Right renal pelvis (tissue), 4 donors: ENCODE data around the gene LMAN2. TPM values are rescaled to one million over a fixed set of nuclear protein-coding genes. Genes with fewer than 3 reads are reported as not detected.
"Not testable (repeated sequence)": the region's sequence is repeated elsewhere in the genome, so short reads cannot be mapped to it uniquely, and the experiment has no call there.

ENCODE experiments used
- DNase-seq, 4 donors: peaks; one replicate each; pipeline ENCODE4 v3.0.0-alpha.2; 2013; ENCODE audit warnings: low read depth in 4 of 4, low spot score in 3 of 4, missing footprints in 1 of 4
- polyA plus RNA-seq, 4 donors: library from polyadenylated mRNA; unstranded; fragments of 120-200 nt; gene quantifications; one replicate each; pipeline ENCODE4 v1.2.1, GENCODE V29; 2013; ENCODE audit not compliant: insufficient read length in 4 of 4

LMAN2 gene
- polyA plus RNA-seq, 4 donors: 114 to 166 (median 126) TPM

DNA sequence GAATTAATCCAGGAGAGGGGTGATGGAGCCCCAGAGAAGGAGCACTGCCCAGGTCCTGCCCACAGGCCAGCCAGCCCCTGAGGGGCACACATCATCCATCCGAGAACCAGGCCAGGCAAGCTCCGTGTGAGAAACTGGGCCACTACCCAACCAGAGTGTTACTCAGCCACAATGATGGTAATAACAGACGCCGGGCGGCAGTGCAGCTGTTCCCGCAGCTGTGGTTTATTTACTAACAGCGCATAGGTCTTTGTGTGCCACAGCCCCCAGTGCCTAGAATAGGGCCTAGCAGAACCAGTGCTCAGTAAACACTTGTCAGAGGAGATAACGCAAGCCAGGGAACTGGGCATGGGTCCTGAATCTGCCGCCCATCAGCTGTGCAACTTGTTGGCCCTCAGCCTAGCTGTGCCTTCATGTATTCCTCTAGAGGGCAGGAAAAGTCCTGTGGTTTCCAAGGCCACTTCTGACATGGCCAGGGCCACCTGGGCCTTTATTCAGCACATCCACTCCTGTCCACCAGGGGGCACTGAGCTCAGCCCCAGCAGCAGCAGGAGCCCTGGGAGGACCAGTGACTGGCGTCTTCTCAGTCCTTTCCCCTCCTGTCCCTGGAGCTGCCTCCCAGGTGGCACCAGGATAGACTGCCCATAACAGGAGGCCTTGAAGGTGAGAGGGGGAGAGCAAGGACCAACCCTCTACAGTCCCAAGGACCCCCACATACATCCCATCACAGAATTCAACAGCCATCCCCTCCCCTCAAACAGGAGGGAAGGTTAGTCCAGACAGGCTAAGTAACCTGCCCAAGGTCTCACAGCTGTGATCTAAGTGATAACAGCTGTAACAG lies 41.9 kb downstream of the LMAN2 start:
- no peak for DNase-seq

DNA sequence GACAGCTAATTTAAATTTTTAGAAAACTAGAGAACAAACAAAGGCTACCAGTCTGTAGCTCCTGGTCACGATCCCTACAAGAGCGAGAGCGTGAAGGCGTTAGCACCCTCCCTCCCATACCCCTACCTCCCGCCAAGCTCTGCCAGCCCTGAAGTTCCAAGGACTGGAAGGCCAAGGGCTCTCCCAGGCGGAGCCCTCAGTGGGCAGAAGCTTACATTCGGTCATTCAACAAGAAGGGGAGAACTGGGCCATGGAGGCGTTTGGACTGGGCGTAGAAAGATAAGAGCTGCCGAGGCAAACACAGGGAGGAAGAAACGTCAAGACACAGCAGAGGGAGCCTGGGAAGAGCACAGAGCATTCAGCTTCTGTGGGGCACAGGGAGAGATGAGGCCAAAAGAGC lies 42.7 kb downstream of the LMAN2 start:
- no peak for DNase-seq

DNA sequence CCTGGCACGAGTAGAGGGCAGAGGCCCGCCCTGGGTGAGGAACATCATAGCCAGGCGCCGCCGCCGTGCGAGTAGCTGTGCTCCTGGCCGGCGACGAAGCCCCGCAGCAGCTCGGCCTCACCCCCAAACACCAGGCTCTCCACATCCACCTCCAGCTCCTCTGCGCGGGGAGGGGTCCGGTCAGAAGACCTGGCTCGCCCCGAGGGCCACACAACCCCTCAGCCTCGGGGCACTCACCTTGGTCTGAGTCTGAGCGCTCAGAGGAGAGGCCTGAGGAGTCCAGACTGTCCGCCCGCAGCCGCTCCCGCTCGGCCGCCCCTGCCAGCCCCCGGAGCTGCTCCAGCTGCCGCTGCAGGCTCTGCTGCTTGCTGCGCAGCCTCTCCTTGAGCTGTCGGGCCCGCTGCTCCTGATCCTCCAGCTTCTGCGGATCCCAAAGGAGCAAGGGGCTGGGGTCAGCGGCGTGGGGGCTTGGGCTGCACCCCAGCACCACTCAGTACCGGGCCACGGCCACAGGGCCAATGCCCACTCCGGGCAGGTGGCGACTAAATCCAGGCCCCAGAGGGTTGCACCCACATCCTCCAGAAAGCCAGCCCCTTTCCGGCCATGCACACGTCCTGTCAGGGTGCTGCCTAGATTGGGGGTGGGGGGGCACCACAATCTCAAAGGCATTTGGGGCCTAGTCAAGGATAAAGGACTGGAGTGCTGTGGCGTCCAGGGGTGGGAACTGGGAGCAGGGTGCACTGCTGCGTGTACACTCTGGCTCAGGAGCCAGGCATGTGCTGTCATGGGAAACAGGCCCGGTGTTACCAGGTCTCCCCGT lies 43.7 kb downstream of the LMAN2 start:
- DNase-seq: no peak

DNA sequence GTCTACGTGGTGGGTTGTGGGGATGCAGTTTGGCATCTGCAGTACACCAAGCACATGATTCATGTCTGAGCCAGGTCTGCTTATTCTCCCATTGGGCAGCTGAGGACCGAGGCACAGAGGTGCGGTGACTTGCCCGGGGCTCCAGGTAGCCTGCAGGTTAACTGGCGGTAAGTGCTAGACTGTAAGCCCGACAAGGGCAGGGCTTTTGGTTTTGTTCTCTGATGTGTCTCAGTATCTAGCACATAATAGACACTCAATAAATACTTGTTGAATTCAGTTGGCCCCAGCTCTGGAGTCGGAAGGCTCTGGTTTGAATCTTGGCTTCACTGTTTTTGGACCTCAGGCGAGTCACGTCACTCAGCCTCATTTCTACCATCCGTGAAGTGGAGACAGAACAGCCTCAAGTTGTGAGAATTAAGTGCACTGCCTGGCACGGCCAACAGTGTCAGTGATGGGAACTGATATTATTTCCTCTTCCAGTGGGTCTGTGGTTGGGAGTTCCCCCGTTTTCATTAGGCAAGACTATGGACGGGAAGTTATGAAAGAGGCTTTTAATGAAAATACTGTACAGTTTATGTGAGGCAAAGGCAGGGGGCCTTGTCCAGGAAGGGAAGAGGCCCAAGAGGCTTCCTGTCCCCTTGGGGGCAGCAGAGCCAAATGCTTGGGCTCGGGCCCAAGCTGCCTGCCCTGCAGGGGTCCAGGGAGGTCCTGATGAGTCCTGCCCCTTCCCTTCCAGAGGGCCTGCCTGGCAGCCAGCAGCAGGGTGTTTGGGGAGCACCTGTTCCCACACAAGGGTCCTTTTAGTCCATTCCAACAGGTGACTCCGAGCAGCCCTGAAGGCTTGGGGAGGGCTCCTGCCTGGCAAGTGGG lies 44.6 kb downstream of the LMAN2 start:
- no peak for DNase-seq

DNA sequence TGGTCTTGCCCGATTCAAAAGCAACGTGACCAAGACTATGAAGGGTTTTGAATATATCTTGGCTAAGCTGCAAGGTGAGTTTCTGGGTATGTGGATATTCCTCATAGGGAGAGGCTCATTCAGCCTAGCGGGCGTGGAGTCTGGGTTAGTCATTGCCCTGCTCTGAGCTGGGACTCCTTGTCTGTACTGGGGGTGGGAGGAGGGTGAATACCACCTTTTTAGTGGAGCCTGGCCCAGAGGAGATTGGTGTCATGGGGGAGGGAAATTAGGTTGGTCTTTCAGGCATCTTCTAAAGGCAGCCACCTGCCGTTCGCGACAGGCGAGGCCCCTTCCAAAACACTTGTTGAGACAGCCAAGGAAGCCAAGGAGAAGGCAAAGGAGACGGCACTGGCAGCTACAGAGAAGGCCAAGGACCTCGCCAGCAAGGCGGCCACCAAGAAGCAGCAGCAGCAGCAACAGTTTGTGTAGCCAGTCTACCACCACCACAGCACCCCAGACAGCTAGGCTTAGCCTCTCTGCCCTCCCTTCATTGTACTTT lies 45.3 kb downstream of the LMAN2 start:
- DNase-seq: not testable (repeated sequence)

DNA sequence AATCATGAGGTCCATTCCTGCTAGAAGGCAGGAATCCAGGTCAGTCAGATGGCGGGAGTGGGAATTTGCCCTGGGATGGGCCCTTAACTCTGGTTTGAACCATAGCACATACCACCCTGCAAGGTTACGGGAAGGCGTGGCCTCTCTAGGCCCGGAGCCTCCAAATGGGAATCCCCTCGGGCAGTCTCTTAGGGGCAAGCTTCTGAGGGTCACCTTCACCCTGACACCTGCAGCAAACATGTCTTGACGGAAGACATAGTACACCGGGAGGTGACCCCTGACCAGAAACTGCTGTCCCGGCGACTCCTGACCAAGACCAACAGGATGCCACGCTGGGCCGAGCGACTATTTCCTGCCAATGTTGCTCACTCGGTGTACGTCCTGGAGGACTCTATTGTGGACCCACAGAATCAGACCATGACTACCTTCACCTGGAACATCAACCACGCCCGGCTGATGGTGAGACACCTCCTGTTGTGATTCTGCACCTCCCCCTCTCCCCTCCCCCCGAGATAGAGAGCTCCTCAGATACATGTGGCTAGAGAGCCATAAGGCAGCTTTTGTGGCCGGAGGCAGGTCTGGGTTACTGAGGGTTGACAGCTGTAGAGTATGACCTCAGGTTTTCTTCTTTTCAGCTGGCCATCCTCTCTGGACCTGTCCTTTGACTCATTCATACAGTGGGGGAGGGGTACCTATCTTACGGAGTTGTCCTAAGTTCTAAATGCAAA lies 46.9 kb downstream of the LMAN2 start:
- DNase-seq: no peak

DNA sequence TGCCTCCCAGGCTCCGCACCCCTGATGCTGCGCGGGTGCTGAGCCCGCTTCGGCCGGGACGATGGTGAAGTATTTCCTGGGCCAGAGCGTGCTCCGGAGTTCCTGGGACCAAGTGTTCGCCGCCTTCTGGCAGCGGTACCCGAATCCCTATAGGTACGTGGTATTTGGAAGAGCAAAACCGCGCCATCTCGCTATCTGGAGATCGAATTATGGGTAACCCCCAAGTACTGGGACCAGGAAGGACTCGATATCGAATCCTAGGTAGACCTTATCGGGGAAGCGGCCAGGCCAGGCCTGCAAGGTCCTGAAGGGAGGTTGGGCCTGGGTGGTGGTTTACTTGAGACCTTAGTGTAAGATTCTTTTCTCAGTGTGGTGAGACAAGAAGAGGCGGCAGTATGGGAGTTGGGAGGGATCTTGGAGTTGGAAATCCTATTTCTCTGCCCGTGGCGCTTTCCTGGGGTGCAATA lies 47.5 kb downstream of the LMAN2 start:
- no peak for DNase-seq

DNA sequence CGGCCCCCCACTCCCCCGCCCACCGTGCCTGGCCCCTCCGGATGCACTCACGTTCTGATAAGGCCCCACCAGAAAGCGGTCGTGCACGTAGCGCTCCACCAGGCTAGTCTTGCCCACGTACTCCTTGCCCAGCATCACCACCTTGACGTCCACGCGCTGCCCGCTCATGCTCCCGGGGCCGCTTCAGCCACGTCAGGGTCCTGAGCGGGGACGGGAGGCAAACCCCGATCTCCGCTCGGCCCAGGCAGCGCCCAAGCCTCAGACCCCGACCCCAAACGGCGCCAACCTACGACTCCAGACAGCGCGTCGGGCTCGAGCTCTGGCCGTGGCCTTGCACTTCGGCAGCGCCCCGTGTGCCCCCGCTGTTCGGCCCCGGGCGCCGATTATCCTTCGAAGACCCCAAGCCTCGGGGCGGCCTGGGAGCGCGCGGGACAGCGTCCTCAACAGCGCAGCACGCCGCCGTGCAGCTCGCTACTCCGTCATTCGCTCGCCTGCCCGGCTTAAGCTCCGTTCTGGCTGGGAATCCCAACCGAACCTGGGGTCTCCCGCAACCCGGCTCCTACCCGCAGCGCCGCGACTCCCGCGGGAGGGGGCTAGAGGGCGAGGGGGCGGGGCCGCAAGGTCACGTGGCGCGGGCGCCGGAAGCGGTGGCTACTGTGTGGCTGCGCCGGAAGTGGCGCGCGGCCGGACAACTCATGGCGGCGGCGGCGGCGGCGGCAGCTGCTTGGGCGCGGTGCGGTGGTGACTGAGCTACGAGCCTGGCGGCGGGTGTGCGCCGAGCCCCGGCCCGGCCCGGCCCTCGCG lies 48.1 kb downstream of the LMAN2 start, which contains the start of the genes PRELID1 and RAB24:
TSS of gene PRELID1 (plus strand) at position 679 of the 804 bp plus-strand sequence. CDS start 187 bp downstream, outside the sequence.
TSS of gene RAB24 (minus strand) at position 599 of the 804 bp plus-strand sequence. CDS start at position 168, 431 bp downstream.
- DNase-seq: peak in 3 of 4 donors; percentile 61 to 70 (median 66)

DNA sequence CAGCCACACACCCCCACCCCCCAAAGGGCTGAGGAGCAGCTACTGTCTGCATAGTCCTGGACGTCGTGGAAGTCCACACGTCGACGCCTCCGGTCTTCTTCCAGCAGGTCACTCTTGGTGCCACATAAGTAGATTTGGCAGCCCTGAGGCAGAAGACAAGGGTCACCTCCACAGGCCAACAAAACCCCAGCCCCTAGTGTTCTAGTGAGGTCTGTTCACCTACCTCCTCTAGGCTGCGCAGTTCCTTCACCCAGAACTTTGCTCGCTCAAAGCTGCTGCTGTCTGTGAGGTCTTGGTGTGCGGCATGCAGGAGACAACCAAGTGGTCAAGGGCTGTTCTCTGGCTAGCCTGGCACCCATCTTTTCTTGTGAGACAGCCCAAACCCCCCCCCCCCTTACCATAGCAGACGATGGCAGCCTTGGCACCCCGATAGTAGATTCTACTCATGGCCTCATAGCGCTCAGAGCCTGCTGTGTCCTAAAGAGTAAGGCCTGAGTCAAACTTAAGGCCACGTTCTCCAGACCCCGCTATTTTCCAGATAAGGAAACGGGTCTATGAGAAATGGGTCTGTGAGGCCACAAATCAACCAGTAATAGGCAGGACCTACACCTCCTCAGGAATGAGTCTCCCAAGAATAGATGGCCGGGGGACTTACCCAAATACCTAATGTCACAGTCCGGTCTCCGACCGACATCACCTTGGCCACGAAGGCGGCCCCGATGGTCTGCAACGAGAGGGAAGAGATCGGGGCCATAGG lies 48.9 kb downstream of the LMAN2 start:
- no peak for DNase-seq

DNA sequence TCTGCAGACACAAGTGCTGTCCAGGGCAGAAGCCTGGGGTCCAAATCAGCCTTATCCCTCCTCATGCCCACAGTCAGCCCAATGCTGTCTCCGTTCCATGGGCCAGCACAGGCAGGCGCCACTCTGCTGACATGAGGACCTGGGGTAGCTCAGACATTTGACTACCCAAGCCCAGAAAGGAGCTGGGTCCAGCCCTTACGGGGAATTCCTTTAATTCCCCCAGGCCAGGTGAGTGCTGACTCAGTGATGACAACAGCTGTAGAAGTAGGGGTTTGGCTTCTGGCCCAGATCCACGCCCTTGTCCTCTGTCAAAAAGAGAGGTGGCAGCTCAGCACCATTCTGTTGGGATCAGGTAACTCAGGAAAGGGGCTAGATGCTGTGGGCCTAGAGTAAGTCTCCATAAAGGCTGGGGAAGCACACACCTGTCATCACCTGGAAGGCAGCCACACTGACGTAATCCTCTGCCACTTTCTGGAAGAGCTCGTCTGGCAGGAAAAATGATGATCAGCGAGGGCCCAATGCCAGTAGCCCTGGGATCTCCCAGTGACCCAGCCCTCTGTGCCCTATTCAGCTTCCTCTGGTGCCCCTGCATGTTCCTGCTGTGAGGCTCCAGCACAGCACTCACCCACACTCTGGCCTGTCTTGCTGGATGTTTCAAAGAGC lies 49.8 kb downstream of the LMAN2 start:
- no peak for DNase-seq

DNA sequence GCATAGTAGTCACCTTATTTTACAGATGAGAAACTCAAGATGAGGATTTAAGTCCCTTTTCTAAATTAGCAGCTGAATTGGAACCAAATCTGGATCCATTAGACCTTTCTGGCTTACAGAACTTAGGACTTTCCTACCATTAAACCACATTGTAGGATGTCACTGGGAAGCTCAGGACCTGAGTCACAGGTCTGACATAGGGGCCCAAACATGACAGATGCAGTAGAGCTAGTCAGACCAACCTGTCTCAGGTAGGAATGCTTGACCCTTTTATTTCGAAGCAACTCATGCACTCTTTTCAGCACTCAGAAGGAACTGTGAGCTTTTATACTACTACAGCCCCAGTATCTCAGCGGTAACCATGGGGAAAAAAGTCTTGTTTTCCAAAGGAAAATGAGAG lies 50.5 kb downstream of the LMAN2 start:
- DNase-seq: no peak

DNA sequence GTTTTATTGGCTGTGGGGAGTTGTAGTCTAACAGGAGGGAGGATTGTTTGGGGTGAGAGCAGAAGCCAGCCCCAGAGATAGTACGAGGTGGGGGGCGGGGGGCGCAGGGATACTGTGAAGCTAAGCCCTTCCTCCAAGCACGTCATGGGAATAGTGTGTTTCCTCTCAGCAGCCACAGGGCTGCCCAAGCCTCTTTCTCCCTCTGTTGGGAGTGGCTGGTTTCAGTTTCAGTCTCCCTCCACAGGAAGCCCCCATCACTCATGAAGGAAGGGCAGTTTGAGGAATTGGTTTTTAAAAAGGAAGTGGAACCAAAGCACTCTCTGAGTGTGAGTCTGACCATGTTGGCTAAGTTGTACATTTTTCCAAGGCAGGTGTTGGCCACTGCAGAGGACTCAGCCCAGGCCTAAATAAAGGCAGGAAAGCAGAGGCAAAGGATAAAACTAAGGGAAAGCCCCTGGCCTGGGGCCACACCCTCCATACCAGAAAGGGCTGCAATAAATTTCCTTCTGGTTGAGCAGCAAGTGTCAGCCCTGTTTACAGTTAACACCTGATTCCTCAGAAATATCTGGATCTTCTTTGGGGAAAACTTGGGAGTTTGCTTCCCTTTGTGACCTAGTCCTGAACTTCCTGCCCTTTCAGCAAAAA lies 51.1 kb downstream of the LMAN2 start:
- DNase-seq: no peak

DNA sequence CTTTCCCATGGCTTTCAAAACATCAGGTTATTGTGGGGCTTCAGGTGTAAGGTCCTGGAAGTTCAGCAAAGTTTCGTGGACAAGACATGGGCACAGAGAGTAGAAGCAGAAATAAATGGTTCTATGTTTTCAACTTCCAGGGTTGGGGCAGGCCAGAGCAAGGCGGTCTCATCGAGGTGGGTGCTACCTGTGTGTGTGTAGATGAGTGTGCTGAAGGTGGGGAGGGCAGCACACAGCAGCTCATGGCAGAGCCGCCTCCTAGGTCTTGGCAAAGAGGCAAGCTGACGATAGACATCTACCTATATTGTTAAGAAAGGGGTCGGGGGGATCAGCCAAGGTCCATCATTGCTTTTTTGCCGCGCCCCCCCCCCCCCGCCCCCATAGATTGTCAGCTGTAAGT lies 51.8 kb downstream of the LMAN2 start:
- DNase-seq: no peak

DNA sequence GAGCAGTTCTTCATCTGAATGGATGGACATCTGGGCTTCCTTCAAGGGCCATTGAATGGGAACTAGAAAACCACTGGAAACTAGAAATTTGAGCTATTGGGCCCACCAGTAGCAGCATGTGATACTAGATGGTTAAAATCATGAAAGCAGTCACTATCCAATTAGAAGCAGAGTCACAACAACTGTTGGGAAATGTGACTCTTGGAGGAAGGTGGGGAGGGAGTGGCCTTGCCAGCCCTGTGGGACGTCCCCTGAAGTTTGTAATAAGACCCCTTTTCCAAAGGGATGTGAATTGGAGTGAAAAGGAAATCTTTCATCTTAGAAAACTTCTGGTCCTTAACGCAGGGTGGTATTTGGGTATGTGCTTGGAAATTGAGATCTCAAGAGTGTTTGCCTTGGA lies 53.5 kb downstream of the LMAN2 start:
- no peak for DNase-seq

DNA sequence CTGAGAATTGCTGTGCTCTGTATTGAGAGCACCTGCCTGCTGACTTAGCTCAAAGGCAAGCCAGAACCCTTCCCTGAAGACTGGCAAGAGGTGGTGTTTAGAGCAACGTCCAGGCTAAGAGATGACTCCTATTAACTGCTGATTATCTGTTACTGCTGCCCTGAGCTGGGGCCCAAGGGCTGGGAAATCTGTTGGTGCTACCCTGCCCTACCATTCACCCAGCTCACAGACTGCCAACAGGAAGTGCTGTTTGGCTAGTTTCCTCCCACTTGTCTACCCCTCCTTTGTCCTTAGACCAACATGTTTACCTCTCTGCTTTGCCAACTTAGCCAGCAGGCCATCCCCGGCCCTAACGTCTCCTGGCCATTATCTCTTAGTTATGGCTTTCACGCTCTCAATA lies 54.9 kb downstream of the LMAN2 start:
- DNase-seq: no peak

DNA sequence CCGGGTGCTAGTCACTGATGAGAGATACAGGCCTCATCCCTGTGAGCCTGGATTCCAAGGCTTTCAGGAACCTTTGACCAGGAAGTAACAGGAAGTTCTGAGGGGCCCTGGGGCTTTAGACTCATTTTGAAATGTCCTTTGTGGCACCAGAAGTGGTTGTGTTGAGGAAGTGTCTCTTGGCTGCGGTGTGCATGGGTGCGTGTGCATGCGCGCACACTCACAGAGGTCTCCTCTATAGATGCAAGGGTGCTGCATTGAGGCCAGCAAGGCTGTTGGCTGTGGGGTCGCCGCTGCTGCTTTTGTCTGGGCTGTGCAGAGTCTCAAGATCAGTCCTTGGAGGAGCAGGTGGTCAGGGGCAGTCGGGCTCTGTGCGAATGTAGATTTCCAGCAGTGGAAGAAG lies 55.5 kb downstream of the LMAN2 start:
- DNase-seq: no peak

DNA sequence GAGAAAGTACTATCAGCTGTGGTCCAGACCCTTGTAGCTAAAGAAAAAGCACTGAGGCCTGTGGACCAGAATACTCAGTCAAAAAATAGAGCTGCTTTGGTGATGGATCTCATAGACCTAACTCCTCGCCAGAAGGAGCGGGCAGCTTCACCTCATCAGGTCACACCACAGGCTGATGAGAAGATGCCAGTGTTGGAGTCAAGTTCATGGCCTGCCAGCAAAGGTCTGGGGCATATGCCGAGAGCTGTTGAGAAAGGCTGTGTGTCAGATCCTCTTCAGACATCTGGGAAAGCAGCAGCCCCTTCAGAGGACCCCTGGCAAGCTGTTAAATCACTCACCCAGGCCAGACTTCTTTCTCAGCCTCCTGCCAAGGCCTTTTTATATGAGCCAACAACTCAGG lies 56.8 kb downstream of the LMAN2 start:
- DNase-seq: no peak
